OCI-LY7 (cell line): ENCODE data around the gene SPTSSA.

Experiments used
- CTCF ChIP-seq: fragments of 200-600 bp; sonication (generic); conservative IDR thresholded peaks from 2 replicates; pipeline ENCODE4 v1.5.1; 2014; ENCODE audit warnings: mild to moderate bottlenecking, antibody characterized with exemption, low read length, moderate library complexity, mixed read lengths
- EZH2phosphoT487 ChIP-seq: fragments of 200-600 bp; sonication (generic); IDR thresholded peaks from 2 replicates; pipeline ENCODE4 v1.6.1; 2018; ENCODE audit warnings: low read depth, borderline replicate concordance, mild to moderate bottlenecking, mixed run types, antibody characterized with exemption, low read length, moderate library complexity, mixed read lengths

DNA sequence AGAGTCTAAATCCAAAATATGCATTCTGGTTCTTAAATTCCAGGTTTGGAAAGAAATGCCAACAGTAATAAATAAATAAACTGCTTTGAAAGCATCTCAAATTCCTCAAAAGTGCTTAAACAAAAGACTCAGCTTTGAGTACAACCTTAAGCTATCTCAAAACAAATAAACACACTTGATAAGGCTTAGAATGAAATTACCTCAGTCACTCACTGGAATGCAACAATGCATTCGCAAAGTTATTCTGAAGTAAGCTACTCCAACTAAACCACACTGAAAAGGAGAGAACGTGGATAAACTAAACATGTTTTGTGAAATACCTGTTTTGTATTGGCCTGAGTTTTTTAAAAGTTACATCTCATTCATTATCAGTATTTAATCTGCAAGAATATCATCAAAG lies 1.2 kb downstream of the SPTSSA start:
- TF ChIP-seq CTCF (no peak), EZH2phosphoT487 (no peak)
